GM19239 (cell line): Measurements from ENCODE around the gene MUC2.

Experiments used
- DNase-seq: peaks from one replicate; pipeline ENCODE4 v3.0.0; 2011; ENCODE audit warnings: low spot score; ENCODE audit not compliant: insufficient read length
- FAIRE-seq: peaks from 2 replicates; lab custom pipeline; 2011; peaks lifted over from hg19 to GRCh38; lab: Jason Lieb, UNC

MUC2 gene

GRCh38 chr11:1049911-1050580 lies 24.6 kb upstream of the MUC2 start:
- FAIRE-seq (no peak), DNase-seq (no peak)

DNA sequence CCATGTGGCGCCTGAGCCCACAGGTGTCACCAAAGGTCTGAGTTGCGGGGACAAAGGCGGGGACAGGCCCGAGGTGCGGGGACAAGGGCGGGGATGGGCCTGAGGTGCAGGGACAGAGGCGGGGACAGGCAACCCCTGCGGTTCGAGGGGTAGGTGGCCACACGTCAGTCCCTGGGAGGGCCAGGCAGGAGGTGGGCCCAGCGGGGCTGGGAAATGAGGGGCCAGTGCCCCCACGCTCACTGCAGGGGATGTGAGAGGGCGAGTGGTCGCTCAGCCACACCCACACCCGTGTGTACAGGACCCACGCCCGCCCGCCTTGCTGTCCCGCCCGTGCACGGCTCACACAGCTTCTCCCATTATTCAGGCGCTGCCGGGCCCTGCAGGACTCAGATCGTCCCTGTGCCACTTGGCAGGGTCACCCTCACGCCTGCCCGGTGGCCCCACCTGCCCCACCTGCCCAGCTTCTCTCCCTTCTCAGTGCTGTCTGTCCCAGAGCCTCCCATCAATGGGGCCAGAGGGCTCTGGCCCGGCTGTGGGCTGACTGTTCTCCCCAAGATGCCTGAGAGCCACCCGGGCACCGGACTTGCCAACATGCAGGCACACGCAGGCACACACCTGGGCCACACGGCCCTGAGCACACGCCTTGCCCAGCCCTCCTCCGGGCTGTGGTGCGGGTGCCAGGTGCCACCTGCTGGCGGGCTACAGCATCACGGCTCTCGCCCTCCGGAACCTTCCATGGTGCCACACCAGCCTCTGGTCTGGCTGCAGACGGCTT lies 23.9 kb upstream of the MUC2 start:
- FAIRE-seq (no peak), DNase-seq (peak; percentile 95)

- no peak for FAIRE-seq
These were observed 23.1 kb upstream of the MUC2 start for GRCh38 chr11:1051356-1052132.

GRCh38 chr11:1052133-1053011 lies 22.3 kb upstream of the MUC2 start:
- FAIRE-seq (no peak), DNase-seq (no peak)

More at GRCh38 chr11:1051356-1052132, 23.1 kb upstream of the MUC2 start:
- no peak for DNase-seq

DNA sequence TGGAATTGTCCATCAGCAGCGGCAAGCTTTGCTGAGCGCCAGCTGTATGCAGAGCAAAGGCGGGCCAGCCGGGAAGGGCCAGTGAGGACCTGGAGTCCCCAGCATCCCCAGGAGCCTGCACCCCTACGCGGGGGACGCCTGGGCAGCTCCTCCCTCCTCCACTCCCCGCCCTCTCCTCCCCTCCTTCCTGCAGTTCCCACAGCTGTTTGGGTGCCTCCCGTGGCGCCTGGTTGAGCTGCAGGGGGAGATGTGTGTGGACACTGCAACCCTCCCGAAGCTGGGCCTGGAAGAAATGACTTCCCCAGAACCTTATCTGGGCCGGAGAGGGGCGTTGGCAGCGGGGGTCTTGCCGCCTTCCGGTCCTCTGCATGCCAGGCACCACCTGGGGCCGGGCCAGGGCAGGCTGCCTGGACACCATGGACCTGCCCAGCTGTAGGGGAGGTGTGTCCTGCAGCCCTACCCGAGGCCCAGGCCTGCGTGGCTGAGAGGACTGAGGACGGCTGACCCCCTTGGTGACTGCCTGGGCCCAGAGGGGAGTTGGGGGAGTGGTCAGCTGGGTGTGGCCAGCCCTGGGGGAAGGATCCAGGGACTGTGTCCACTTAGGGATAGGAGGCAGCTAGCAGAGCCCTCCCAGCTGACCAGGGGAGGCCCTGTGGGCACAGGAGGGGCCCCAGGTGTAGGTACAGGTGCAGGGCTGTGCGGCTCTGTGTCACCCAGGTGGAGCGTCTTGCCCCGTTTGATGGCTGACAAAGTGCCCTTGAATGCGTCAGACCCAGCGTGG lies 21.4 kb upstream of the MUC2 start:
- no peak for FAIRE-seq
- DNase-seq: no peak

DNA sequence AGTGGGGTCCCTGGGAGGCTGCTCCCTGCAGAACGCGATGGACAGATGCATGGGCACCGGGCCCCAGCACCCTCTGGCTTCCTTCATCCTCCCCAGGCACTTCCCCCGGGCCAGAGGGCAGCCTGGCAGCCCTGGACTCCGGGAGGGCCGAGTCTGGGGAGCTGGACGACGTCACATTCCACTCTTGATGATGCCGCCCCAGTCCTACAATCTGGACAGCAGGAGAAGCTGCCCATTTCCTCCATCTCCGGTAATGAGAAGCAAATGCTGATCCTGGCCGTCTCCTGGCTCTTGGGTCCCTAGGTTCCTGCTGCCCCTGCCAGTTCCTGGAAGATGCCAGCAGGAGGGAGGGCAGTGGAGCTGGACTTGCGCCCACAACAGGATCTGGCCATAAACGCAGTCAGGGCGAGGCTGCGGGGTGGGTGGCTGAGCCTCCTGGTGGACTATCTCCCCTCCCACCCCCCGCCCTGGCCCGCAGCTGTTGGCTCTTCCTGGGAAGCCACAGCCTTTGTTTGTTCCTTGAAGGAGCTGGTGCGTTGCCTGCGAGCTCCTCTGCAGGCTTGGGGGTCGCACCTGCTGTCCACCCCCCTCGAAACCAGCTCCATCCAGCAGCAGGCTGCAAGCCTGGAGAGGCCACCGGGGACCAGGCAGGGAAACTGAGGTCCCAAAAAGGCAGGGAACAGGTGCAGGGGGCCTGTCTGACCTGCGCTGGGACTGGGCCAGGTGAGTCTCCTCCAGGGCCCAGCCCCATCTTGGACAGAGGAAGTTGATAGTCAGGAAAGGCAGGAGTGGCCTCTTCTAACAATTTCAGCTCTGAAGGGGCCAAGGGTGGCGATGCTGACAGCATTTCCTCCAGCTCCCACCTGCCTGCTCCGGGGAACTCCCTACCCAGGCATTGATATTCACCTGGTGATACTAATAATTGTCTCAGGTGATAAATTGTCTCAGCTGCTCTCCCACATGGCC lies 20.2 kb upstream of the MUC2 start:
- FAIRE-seq: no peak
- no peak for DNase-seq

DNA sequence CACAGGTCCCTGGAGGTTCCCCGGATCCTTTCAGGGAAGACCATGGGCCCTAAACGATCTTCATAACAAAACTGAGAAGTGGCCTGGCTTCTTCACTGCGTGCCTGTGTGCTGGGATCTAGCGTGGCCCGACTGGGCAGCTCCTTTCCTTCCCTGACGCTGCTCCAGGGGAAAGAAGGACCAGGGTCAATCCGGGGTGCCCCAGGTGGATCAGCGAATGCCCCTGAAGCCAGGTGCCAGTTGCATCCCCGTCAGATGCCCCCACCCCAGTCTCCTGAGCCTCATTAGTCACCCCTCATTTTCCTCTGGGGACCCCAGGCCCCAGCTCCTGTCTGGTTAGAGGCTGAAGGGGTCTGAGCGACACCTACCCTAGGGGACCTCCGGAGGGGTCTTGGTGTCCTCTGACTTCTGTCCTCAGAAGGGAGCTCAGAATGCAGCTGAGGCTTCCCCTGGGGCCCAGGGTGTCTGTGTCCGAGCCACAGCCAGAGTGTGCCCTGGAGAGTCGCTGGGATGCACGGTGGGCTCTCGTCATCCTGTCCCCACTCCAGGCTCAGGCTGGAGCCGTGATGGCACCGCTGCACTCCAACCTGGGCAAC lies 19.5 kb upstream of the MUC2 start:
- FAIRE-seq: no peak
- no peak for DNase-seq

GRCh38 chr11:1055990-1056771 lies 18.5 kb upstream of the MUC2 start:
- FAIRE-seq (no peak), DNase-seq (no peak)

- FAIRE-seq: no peak
- DNase-seq: no peak
These were observed 16.9 kb upstream of the MUC2 start for GRCh38 chr11:1057806-1058205.

DNA sequence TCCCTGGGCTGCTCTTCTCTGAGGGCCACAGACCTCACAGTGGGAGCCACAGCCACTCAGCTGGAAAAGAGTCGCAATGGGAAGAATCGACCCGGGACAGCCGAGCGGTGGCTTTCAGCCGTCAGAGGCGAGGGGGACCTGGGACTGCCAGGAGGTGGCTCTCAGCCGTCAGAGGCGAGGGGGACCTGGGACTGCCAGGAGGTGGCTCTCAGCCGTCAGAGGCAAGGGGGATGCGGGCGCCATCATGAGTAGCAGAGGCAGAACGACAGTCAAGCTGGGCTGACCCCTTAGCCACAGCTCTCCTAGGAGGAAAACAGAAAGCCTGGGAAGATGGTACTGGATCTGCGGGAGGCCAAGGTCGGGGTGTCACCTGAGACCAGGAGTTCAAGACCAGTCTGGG lies 14.9 kb upstream of the MUC2 start:
- FAIRE-seq: no peak

GRCh38 chr11:1060410-1060809 lies 14.3 kb upstream of the MUC2 start:
- no peak for FAIRE-seq
- no peak for DNase-seq

More for the DNA sequence above, 14.9 kb upstream of the MUC2 start:
- no peak for DNase-seq

GRCh38 chr11:1060852-1061616 lies 13.6 kb upstream of the MUC2 start:
- FAIRE-seq (no peak), DNase-seq (no peak)

GRCh38 chr11:1062075-1062820 lies 12.4 kb upstream of the MUC2 start:
- DNase-seq (no peak), FAIRE-seq (no peak)

- DNase-seq: no peak
- FAIRE-seq: no peak
These were observed 10.5 kb upstream of the MUC2 start for GRCh38 chr11:1064167-1064566.

DNA sequence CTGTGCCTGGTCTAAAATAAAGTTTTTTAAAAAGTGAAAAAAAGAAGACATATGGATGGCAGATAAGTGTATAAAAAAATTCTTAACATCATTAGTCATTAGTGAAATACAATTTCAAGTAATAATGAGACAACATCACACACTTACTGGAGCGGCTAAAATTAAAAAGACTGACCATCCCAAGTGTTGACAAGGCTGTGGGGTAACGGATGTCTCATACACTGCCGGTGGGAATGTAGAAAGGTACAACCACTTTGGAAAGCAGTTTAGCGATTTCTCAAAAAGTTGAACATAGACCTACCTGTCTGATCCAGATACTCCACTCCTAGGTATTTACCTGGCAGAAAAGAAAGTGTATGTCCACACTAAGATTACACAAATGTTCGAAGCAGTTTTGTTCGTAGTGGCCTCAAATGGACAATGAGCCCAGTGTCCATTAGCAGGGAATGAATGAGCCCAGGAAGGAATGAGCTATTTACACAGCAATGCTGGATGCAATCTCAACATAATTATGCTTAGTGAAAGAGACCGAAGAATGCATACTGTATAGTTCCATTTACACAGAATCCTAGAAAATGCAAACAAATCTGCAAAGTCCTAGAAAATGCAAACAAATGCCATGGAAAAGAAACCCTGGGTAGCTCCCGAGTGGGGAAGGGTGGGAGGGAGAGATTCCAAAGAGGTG lies 6.7 kb upstream of the MUC2 start:
- FAIRE-seq (no peak), DNase-seq (no peak)
